Panc1 (cell line): ENCODE measurements around the gene SAMD11.

Source experiments
- POLR2AphosphoS5 ChIP-seq: IDR thresholded peaks from 2 replicates; pipeline ENCODE4 v1.6.1; 2012; ENCODE audit warnings: mild to moderate bottlenecking, low read depth, low read length, moderate library complexity
- TF ChIP-seq, protein P1 (sequence below): fragments of 450-650 bp; IDR thresholded peaks from 2 replicates; pipeline ENCODE4 v1.5.1; 2017; ENCODE audit warnings: mild to moderate bottlenecking
- TF ChIP-seq, protein P2 (sequence below), 2 experiments: IDR thresholded peaks; 2 replicates each; pipeline ENCODE4 v1.6.1; 2011 to 2012; ENCODE audit warnings: low read depth in 2 of 2, control low read depth in 1 of 2, low read length in 1 of 2, mild to moderate bottlenecking in 1 of 2, moderate library complexity in 1 of 2; ENCODE audit not compliant: insufficient read depth in 1 of 2

DNA sequence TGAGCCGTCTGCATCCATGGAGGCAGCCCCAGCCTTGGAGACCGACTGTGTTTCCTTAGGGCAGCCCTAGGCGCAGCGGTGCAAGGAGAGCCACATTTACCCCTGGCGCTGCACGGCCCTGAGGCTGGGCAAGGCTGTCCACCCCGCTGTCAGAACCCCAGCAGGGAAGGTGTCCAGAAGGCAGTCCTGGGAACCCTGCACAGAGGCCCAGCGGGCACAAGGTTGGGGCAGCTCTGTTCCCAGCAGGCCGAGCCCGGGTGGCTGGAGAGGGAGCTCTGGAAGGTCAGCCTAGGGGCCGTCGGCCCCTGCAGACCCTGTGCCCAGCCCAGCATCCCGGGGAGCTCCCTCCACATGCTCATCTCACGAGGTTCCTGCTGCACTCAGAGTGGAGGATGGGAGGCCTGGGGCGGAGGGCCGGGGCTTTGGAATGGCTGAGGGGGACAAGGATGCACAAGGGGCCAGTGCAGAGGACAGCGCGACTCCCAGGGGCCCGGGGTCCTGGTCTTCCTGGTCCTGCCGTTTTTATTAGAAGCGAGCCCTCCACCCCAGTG lies 19.9 kb upstream of the SAMD11 start:
- TF ChIP-seq, protein P1, sequence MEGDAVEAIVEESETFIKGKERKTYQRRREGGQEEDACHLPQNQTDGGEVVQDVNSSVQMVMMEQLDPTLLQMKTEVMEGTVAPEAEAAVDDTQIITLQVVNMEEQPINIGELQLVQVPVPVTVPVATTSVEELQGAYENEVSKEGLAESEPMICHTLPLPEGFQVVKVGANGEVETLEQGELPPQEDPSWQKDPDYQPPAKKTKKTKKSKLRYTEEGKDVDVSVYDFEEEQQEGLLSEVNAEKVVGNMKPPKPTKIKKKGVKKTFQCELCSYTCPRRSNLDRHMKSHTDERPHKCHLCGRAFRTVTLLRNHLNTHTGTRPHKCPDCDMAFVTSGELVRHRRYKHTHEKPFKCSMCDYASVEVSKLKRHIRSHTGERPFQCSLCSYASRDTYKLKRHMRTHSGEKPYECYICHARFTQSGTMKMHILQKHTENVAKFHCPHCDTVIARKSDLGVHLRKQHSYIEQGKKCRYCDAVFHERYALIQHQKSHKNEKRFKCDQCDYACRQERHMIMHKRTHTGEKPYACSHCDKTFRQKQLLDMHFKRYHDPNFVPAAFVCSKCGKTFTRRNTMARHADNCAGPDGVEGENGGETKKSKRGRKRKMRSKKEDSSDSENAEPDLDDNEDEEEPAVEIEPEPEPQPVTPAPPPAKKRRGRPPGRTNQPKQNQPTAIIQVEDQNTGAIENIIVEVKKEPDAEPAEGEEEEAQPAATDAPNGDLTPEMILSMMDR, result no peak
- TF ChIP-seq, protein P2, sequence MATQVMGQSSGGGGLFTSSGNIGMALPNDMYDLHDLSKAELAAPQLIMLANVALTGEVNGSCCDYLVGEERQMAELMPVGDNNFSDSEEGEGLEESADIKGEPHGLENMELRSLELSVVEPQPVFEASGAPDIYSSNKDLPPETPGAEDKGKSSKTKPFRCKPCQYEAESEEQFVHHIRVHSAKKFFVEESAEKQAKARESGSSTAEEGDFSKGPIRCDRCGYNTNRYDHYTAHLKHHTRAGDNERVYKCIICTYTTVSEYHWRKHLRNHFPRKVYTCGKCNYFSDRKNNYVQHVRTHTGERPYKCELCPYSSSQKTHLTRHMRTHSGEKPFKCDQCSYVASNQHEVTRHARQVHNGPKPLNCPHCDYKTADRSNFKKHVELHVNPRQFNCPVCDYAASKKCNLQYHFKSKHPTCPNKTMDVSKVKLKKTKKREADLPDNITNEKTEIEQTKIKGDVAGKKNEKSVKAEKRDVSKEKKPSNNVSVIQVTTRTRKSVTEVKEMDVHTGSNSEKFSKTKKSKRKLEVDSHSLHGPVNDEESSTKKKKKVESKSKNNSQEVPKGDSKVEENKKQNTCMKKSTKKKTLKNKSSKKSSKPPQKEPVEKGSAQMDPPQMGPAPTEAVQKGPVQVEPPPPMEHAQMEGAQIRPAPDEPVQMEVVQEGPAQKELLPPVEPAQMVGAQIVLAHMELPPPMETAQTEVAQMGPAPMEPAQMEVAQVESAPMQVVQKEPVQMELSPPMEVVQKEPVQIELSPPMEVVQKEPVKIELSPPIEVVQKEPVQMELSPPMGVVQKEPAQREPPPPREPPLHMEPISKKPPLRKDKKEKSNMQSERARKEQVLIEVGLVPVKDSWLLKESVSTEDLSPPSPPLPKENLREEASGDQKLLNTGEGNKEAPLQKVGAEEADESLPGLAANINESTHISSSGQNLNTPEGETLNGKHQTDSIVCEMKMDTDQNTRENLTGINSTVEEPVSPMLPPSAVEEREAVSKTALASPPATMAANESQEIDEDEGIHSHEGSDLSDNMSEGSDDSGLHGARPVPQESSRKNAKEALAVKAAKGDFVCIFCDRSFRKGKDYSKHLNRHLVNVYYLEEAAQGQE (IDR thresholded peaks at IDR 0.05; ENCODE audit: insufficient read depth in 1 of 2, low read depth in 2 of 2, low read length in 1 of 2), result no peak
- no peak for TF ChIP-seq POLR2AphosphoS5
